ENCODE data around the gene ZBTB46.

Gene ZBTB46

DNA sequence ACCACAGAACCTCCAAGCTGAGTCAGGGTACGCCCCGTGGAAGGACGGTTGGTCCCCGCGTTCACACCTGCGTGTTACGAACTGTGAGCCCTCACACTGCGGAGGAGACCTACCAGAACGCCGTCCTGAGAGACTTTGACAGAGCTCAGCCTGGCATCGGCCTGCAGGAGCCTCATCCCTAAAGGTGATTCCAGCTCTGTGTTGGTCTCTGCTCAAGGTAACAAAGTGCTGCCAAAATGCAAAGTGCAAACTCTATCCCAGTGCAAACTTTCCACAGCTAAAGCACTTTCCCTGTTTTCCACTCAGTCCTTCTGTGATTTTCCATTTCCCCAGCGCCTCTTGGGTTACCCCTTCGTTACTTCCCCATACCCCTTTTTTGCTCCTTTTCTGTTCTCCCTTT is 8.6 kb upstream of the ZBTB46 start:
- peaks cover 38% of the 10 kb centered on the region; the same call in 1 of the 2 replicates for H3K27me3 ChIP-seq (ENCODE audit: insufficient read depth, low read depth)
- H3K27ac ChIP-seq, result no peak overlapping the region
- H3K9ac ChIP-seq, result no peak overlapping the region
- H3K79me2 ChIP-seq (ENCODE audit: insufficient read depth, low read depth), result no peaks in the 10 kb centered on the region
- no peaks in the 10 kb centered on the region for H3K36me3 ChIP-seq (ENCODE audit: insufficient read depth)
- no peaks in the 10 kb centered on the region for H3K4me1 ChIP-seq (ENCODE audit: low read depth, poor library complexity, severe bottlenecking)
- H4K20me1 ChIP-seq (ENCODE audit: insufficient read depth), result no peaks in the 10 kb centered on the region
- no peak for TF ChIP-seq CTCF (conservative IDR thresholded peaks at IDR 0.05; ENCODE audit: low read depth, low read length)
- H2AFZ ChIP-seq (ENCODE audit: low read depth), result no peak overlapping the region
- H3K4me3 ChIP-seq (IDR thresholded peaks at IDR 0.05; ENCODE audit: insufficient read depth, low read depth, low read length), result no peak overlapping the region
- no peak overlapping the region for H3K4me2 ChIP-seq

DNA sequence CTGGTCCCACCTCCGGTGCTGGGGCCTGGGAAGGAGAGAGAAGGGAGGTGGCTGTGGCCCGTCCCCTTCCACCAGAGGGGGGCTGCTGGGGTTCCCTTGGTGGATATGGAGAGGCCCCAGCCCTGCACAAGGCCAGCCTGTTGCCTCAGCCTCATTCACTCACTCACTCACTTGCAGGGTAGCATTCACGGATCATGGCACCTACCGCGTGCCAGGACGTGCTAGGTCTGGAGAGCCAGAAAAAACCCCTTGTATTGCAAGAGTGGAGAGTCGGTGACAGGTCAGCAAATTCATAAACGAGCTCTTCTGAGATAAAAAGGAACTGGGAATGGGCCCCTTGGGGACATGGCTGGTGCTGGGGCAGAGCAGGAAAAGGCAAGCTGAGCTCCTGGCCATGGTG is 6.4 kb upstream of the ZBTB46 start:
- no peaks in the 10 kb centered on the region for H3K79me2 ChIP-seq (ENCODE audit: insufficient read depth, low read depth)
- no peaks in the 10 kb centered on the region for H4K20me1 ChIP-seq (ENCODE audit: insufficient read depth)
- H3K9ac ChIP-seq, result no peak overlapping the region
- H3K36me3 ChIP-seq (ENCODE audit: insufficient read depth), result no peaks in the 10 kb centered on the region
- peaks cover 32% of the 10 kb centered on the region; the same call in 1 of the 2 replicates for H3K27me3 ChIP-seq (ENCODE audit: insufficient read depth, low read depth)
- no peak for TF ChIP-seq CTCF (conservative IDR thresholded peaks at IDR 0.05; ENCODE audit: low read depth, low read length)
- no peak overlapping the region for H3K4me3 ChIP-seq (IDR thresholded peaks at IDR 0.05; ENCODE audit: insufficient read depth, low read depth, low read length)
- no peak overlapping the region for H3K4me2 ChIP-seq
- H3K27ac ChIP-seq, result no peak overlapping the region
- no peaks in the 10 kb centered on the region for H3K4me1 ChIP-seq (ENCODE audit: low read depth, poor library complexity, severe bottlenecking)
- H2AFZ ChIP-seq (ENCODE audit: low read depth), result no peak overlapping the region

GRCh38 chr20:63836458-63837344 is 5.6 kb upstream of the ZBTB46 start:
- Histone ChIP-seq H3K4me2 (no peak overlapping the region), H3K36me3 (ENCODE audit: insufficient read depth) (no peaks in the 10 kb centered on the region), H3K4me3 (IDR thresholded peaks at IDR 0.05; ENCODE audit: insufficient read depth, low read depth, low read length) (no peak overlapping the region), H2AFZ (ENCODE audit: low read depth) (no peak overlapping the region), H3K4me1 (ENCODE audit: low read depth, poor library complexity, severe bottlenecking) (no peaks in the 10 kb centered on the region), H3K9ac (no peak overlapping the region), H3K27me3 (ENCODE audit: insufficient read depth, low read depth) (peaks cover 26% of the 10 kb centered on the region; the same call in 1 of the 2 replicates), H3K27ac (no peak overlapping the region), H3K79me2 (ENCODE audit: insufficient read depth, low read depth) (no peaks in the 10 kb centered on the region), H4K20me1 (ENCODE audit: insufficient read depth) (no peaks in the 10 kb centered on the region)
- TF ChIP-seq CTCF (conservative IDR thresholded peaks at IDR 0.05; ENCODE audit: low read depth, low read length), result no peak

DNA sequence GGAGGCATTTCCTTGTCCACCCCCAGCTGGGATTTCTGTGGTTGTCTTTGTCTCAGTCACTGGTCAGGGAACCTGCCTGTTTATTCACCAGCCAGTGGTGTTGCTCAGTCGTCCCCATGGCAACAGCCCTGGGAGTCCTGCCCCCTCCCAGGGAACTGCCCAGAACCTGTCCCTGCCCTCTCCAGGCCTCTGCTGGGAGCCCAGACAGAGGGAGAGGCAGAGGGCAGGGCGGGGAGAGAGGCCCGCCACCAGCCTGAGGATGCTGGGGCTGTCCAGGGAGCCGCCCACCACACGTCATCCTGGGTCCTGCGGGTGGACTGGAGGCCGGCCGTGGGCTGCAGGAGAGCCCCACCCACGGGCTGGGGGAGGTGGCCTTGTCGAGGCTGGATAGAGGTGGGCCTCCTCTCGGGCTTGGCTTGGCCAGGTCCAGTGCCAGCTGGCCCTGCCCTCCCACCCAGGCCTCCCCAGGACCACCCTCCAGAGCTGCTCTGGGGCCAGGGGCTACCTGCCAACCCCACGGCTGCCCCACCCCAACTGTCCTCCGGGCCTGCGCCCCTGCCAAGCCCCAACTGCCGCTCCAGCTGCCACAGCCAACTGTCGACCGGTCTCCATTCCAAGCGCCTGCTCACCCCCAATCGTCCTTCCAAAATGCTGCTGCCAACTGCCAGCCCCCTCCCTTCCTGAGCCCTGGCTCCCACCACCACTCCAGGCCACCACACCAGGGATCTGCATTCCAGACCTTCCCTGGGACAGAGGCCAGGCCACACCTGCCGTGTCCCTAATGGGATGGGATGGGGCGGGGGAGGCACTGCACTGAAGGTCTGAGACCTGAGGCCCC is 4.2 kb upstream of the ZBTB46 start:
- no peak overlapping the region for H2AFZ ChIP-seq (ENCODE audit: low read depth)
- no peaks in the 10 kb centered on the region for H4K20me1 ChIP-seq (ENCODE audit: insufficient read depth)
- no peak overlapping the region for H3K27ac ChIP-seq
- no peak overlapping the region for H3K9ac ChIP-seq
- no peaks in the 10 kb centered on the region for H3K36me3 ChIP-seq (ENCODE audit: insufficient read depth)
- no peak overlapping the region for H3K4me2 ChIP-seq
- H3K4me3 ChIP-seq (IDR thresholded peaks at IDR 0.05; ENCODE audit: insufficient read depth, low read depth, low read length), result no peak overlapping the region
- TF ChIP-seq CTCF (conservative IDR thresholded peaks at IDR 0.05; ENCODE audit: low read depth, low read length), result no peak
- H3K4me1 ChIP-seq (ENCODE audit: low read depth, poor library complexity, severe bottlenecking), result no peaks in the 10 kb centered on the region
- no peaks in the 10 kb centered on the region for H3K79me2 ChIP-seq (ENCODE audit: insufficient read depth, low read depth)
- peaks cover 15% of the 10 kb centered on the region for H3K27me3 ChIP-seq (ENCODE audit: insufficient read depth, low read depth)

All from KMS-11 (cell line).